ENCODE results near the gene SVOP. TPM values are rescaled to one million over a fixed set of nuclear protein-coding genes. Genes with fewer than 3 reads are reported as not detected.
"Not testable (repeated sequence)": the region's sequence is repeated elsewhere in the genome, so short reads cannot be mapped to it uniquely, and the experiment has no call there.

Gene SVOP
- polyA plus RNA-seq: under 1 TPM in 1 of 3 donors, not detected in 2; 0.38 TPM

DNA sequence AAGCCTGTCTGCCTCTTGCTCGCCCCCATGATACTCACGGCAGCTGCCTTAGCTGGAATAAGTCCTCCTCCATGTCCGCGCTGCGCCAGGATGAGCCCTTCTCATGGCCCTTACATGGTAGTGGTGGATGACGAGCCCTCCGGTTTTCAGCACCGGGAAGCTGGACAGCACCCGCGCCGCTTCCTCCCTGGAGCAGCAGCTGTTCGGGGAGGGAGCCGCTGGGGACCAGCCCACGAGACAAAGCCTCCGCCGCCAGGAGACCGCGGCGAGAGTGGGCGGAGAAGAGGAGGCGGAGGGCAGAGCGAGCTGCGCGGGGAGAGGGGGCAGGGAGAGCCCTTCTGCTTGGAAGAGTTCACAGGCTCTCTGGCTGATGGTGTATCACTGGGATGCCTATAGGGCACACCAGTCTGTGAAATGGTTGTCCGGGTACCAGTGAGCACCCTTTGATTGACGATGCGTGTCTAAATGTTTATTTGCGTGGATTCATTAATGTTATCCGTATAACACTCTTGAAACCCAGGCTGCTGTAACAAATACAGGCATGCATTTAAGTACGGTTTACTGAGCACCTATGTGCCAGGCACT, at the start of gene SVOP:
SVOP (minus strand) TSS at position 273 of the 585 bp plus-strand sequence; CDS start at position 73, 200 bp downstream.
- 5 to 7% (median 5%) methylated on average over 30 of the region's 30 CpGs for WGBS, 3 donors
- H3K27ac ChIP-seq (ENCODE audit: low read depth, low read length): no peak within 1 kb of the TSS

- no peak overlapping the region for H3K27ac ChIP-seq (ENCODE audit: low read depth, low read length)
- 72 to 88% (median 84%) methylated on average over 17 of the region's 17 CpGs for WGBS, 3 donors
Measured at GRCh38 chr12:109069307-109070271, 48.7 kb upstream of the SVOP start.

DNA sequence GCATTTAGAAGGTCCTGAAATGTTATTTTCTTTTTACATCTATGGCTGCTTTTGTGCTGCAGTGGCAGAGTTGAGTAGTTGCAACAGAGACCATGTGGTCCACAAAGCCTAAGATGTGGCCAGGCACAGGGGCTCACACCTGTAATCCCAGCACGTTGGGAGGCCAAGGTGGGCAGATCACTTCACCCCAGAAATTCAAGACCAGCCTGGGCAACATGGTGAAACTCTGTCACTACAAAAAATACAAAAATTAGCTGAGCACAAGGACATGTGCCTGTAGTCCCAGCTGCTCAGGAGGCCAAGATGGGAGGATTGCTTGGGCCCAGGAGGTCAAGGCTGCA, 45.0 kb upstream of the SVOP start:
- WGBS, 3 donors: 36 to 86% (median 82%) methylated on average over 1 of the region's 1 CpG
- no peak overlapping the region for H3K27ac ChIP-seq (ENCODE audit: low read depth, low read length)

DNA sequence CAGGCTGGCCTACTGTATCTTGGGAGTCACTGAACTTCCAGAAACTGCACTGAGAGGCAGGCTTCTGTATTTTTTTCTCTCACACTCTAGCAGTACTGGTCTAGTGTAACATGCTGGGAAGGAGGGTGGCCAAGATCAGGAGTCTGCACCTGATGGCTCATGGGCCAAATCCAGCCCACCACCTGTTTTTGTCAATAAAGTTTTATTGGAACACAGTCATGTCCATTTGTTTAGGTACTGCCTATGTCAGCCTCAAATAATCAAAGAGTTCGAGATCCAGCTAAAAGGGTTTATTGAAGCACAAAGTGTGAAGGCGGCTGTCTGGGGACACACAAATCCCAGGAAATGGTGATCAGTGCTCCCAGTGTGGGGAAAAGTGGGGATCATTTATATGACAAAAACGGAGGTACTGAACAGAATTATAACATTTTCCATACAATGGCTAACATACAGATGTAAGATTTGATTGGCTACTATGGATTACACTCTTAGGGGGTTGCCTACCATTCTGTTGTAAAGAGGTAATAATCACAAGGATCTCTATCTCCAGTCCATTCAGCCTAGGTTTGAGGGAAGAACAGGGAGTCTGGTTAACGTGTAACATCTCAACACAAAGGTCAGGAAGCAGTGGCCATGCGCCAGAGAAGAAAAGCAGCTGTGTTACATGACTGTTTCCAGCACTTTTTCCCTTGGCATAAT, 44.4 kb upstream of the SVOP start:
- WGBS, 3 donors: 34 to 88% (median 81%) methylated on average over 5 of the region's 5 CpGs
- H3K27ac ChIP-seq (ENCODE audit: low read depth, low read length): no peak overlapping the region

DNA sequence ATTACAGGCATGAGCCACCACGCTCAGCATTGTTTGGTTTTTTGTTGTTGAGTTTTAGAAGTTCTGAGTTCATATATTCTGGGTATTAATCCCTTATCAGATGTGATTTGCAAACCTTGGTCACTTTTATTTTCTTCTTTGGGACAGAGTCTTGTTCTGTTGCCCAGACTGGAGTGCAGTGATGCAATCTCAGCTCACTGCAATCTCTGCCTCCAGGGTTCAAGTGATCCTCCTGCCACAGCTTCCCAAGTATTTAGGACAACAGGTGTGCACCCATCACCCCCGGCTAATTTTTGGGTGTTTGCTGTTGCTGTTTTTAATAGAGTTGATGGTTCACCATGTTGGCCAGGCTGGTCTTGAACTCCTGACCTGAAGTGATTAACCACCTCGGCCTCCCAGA, 43.3 kb upstream of the SVOP start:
- no peak overlapping the region for H3K27ac ChIP-seq (ENCODE audit: low read depth, low read length)
- 84 to 94% (median 93%) methylated on average over 3 of the region's 3 CpGs for WGBS, 3 donors

GRCh38 chr12:109058773-109059172, 37.9 kb upstream of the SVOP start:
- WGBS, 3 donors: 86 to 92% (median 89%) methylated on average over 6 of the region's 6 CpGs
- no peak overlapping the region for H3K27ac ChIP-seq (ENCODE audit: low read depth, low read length)

GRCh38 chr12:109057376-109057775, 36.5 kb upstream of the SVOP start:
- WGBS, 3 donors: 89 to 95% (median 95%) methylated on average over 1 of the region's 1 CpG
- H3K27ac ChIP-seq (ENCODE audit: low read depth, low read length): no peak overlapping the region

DNA sequence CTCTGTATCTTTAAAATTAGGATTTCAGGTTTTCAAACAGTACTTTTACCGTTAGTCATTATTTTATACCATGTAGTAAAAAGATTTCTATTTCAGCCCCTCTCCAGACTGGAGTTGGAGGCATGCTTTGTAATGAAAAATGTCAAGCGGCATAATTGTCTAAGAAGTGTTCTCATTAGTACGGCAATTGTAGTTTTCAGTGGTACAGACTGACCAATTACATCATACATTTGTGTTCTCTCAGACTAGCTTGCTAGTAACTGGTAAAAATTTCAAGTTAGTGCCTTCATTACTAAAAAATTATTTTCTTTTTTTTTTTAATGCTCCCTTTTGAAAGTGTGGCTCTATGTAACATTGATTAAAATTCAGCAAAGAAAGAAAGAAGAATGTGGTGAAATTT, 36.0 kb upstream of the SVOP start:
- 80 to 90% (median 87%) methylated on average over 3 of the region's 3 CpGs for WGBS, 3 donors
- H3K27ac ChIP-seq (ENCODE audit: low read depth, low read length): no peak overlapping the region

- no peak overlapping the region for H3K27ac ChIP-seq (ENCODE audit: low read depth, low read length)
Measured at GRCh38 chr12:109054520-109054919, 33.7 kb upstream of the SVOP start.

DNA sequence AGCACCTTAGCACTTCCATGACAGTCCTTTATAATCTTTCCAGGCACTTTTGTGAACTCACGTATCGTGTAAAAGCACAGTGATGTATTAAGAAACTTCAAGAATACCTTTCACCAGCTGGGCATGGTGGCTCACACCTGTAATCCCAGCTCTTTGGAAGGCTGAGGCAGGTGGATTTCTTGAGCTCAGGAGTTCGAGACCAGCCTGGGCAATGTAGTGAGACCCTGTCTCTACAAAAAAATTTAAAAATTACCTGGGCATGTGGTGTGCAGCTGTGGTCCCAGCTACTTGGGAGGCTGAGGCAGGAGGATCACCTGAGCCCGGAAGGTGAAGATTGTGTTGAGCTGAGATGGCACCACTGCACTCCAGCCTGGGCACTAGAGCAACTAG, 33.3 kb upstream of the SVOP start:
- 62 to 84% (median 79%) methylated on average over 4 of the region's 4 CpGs for WGBS, 3 donors

DNA sequence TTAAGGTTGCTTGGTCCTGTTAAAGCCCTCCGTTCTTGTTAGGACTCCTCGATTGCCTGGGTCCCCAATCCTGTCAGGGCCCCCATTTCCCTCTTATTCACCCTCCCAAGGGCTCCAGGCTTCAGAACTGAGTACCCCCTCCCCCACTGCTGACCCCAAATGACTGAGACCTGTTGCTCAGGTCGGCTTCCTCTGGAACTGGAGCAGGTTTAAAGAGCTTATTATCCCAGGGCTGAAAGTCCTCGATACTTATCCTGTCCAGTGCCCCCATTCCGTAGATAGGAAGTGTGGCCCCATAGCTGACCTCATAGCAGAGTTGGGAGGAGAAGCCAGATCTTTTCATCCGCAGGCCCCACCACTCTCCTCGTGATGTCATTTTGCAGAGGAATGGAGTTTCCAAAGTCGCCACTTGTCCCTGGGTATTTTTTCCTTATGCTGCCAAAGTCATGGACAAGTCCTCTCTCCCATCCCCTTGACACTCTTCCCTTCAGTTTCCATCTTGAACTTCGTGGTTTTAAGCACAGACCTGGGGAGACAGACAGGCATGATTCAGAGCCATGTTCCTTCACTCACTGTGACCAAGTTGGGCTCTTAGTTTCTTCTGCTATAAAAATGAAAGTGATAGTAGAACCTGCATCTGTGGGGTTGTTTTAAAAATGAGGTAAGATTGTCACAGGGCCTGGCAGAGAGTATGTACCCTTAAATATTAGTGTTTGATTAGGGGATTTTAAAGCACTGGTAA, 32.7 kb upstream of the SVOP start:
- WGBS, 3 donors: 8 to 22% (median 14%) methylated on average over 9 of the region's 9 CpGs
- H3K27ac ChIP-seq (ENCODE audit: low read depth, low read length): no peak overlapping the region

More for the DNA sequence above, 33.3 kb upstream of the SVOP start:
- not testable (repeated sequence) for H3K27ac ChIP-seq (ENCODE audit: low read depth, low read length)

DNA sequence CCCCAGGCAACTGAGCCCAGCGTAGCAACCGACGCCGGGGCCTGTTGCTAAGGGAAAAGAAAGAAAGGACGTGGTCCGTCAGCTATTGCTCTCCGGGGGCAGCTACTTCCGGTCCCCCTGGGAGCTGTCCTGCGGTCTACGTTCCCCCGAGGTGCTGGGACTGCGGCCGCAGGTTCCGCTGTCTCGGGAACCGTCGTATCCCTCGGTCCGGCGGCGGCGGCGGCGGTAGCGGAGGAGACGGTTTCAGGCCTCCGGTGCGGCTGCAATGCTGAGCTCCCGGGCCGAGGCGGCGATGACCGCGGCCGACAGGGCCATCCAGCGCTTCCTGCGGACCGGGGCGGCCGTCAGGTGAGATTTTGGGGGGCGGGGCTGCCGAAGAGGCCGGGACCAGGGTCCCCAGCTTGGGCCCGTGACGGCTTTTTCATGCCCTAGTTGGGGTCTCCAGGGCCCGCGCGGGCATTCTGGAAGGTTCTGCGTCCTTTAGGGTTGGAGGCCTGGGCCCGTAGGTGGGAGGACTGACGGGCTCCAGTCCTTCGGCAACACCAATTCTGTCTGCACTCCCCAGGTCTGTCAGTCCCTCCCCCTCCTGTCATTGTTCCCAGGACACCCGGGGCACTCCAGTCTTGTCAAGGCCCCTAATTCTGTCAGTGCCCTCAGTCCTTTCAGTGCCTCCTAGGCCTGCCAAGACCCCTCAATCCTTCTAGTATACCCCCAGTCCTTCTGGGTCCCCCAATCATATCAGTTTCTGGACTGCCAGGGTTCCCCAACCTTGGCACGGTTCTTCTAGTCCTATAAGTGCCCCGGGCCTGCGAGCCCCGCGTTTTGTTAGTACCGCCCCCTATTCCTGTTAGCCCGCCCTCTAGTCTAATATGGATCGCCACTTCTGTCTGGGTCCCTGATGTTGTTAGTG, 31.8 kb upstream of the SVOP start, which contains the start of gene USP30:
USP30 (plus strand) TSS at position 163 of the 910 bp plus-strand sequence; CDS start at position 266, 103 bp downstream.
- WGBS, 3 donors: 0 to 1% (median 0%) methylated on average over 58 to 61 of the region's 61 CpGs

DNA sequence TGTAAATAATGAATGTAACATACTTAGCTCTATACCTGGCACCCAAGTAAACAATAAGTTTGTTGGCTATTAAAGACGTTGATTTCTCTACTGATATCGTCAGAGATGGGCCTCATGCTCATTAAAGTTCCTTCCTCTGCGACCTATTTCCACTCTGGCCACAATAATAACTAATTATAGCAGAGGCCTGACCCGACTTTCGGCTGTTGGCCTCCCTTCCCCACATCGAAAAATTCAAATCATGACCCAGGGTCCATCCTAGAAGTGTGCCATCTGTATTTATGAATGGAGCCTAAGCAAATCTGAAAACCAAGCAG, 31.2 kb upstream of the SVOP start:
- 5 to 10% (median 6%) methylated on average over 6 of the region's 6 CpGs for WGBS, 3 donors
- H3K27ac ChIP-seq (ENCODE audit: low read depth, low read length): no peak overlapping the region

More for the DNA sequence above, 31.8 kb upstream of the SVOP start, which contains the start of gene USP30:
- no peak within 1 kb of the TSS for H3K27ac ChIP-seq (ENCODE audit: low read depth, low read length)

- 76 to 82% (median 82%) methylated on average over 8 of the region's 8 CpGs for WGBS, 3 donors
- H3K27ac ChIP-seq (ENCODE audit: low read depth, low read length): not testable (repeated sequence)
Measured at GRCh38 chr12:109049794-109050193, 28.9 kb upstream of the SVOP start.

DNA sequence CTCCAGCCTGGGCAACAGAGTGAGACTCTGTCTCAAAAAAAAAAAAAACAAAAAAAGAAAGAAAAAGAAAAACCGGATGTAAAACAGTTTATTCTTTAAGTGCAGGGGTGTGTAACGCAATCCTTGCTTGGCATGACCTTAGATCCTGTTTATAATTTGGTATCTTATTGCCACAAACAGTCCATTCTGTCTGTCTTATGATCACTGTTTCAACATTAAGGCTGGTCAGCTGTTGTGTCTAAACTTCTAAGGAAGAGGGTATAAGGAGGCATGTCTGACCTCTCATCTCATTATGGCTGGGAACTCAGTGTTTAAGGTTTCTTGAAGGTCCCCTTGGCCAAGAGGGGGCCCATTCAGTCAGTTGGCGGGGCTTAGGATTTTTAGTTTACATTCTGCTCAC, 27.8 kb upstream of the SVOP start:
- not testable (repeated sequence) for H3K27ac ChIP-seq (ENCODE audit: low read depth, low read length)
- 70 to 78% (median 76%) methylated on average over 3 of the region's 3 CpGs for WGBS, 3 donors

DNA sequence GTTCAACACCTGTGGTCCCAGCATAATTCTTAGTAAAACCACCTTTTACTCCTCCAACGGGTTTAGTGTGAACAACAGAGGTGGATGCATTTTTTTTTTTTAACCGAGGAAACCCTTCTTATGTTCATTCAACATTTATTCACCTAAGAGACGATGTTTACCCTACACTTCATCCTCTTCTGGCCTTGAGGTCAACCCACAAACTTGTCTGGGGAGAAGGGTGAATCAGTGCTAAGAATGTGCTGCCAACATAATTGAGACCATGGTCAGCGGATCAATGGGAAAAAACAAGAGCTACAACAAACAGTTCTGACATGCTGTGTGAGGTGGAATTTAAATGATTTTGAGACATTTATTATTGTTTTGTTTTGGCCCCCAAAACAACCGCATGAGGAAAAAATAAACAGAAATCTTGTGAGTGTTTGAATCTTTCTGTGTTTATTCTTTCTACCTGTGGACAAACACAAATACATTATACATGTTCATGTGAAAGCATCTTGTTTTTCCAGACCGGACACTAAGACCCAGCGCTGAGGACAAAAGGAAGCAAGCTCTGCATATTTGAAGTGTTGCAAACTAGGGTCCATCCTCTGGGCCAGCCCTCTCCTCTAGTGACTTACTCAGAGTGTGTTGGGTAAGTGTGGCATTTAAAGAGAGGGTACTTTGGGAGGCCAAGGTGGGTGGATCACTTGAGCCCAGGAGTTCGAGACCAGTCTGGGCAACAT, 26.4 kb upstream of the SVOP start:
- 54 to 74% (median 72%) methylated on average over 8 of the region's 8 CpGs for WGBS, 3 donors
- no peak overlapping the region for H3K27ac ChIP-seq (ENCODE audit: low read depth, low read length)

GRCh38 chr12:109044241-109044640, 23.4 kb upstream of the SVOP start:
- no peak overlapping the region for H3K27ac ChIP-seq (ENCODE audit: low read depth, low read length)
- WGBS, 3 donors: 74 to 88% (median 88%) methylated on average over 5 of the region's 5 CpGs
